ENCODE measurements around the gene ZNF511. TPM values are rescaled to one million over a fixed set of nuclear protein-coding genes. Genes with fewer than 3 reads are reported as not detected.

Gene ZNF511
- total and polyA plus RNA-seq, 9 of the 15 experiments (the other 6 are each of a cell fraction or from before 2014, with no cell fraction given), result 0.61 to 69.3 (median 40.1) TPM

GRCh38 chr10:133318494-133319127, 9.9 kb downstream of the ZNF511 start:
- H3K27ac ChIP-seq (ENCODE audit: extremely low read depth, low read depth, low read length), result no peak overlapping the region
- intact Hi-C loops (cut with micrococcal nuclease), result no loop called here
- H3K4me2 ChIP-seq (ENCODE audit: insufficient read depth, low read length), result peak overlapping the region; percentile 82
- H3K9me1 ChIP-seq (ENCODE audit: control insufficient read depth, insufficient read depth, low read length), result no peaks in the 10 kb centered on the region
- peaks cover 0 to 26% of the 10 kb centered on the region in 2 experiments; a peak in 4 of 5 replicates for H3K4me1 ChIP-seq (replicated peaks in 1 of 2; ENCODE audit: control insufficient read depth in 2 of 2, insufficient read depth in 2 of 2, low read length in 2 of 2)
- no TSS peak for BruUV-seq (replicated peaks)
- peak overlapping the region; percentile 49 to 92; a peak in 3 of 4 replicates for H3K9ac ChIP-seq (ENCODE audit: insufficient read depth in 1 of 2, low read depth in 2 of 2, low read length in 2 of 2)
- H3K79me2 ChIP-seq (ENCODE audit: control insufficient read depth, insufficient read depth, low read length), result no peaks in the 10 kb centered on the region
- ATAC-seq (peak; percentile 99), FAIRE-seq (peak; percentile 73), DNase-seq (ENCODE audit: extremely low read depth in 1 of 4, low spot score in 3 of 4) (peak; percentile 60 to 82 (median 62))
- in situ Hi-C loops (cut with MboI), result no loop called here
- 11% methylated on average over 16 of the region's 51 CpGs for WGBS (ENCODE audit: insufficient coverage, low coverage, missing lambda C conversion rate)
- H3K27me3 ChIP-seq (ENCODE audit: control insufficient read depth in 2 of 2, insufficient read depth in 2 of 2, low read length in 2 of 2), result no peaks in the 10 kb centered on the region
- ChIA-PET CTCF (ENCODE audit: low intra/inter-chr PET ratio) (interaction anchor here (0.7 kb wide), 1 partner anchor 61 kb away, joined by 3 read pairs; no protein-coding TSS in a partner anchor), POLR2A (no interaction called here)
- no peaks in the 10 kb centered on the region for H3K36me3 ChIP-seq (ENCODE audit: control insufficient read depth, insufficient read depth, low read length)
- H4K20me1 ChIP-seq (replicated peaks; ENCODE audit: control insufficient read depth, insufficient read depth, low read length), result no peaks in the 10 kb centered on the region
- H2AFZ ChIP-seq (ENCODE audit: low read depth, low read length), result peak overlapping the region; percentile 94
- no peaks in the 10 kb centered on the region for H3K9me3 ChIP-seq (replicated peaks; ENCODE audit: control insufficient read depth, insufficient read depth, low read depth, low read length)
- peak overlapping the region; percentile 41 for H3K4me3 ChIP-seq
- TF ChIP-seq U2AF2 (optimal IDR thresholded peaks at IDR 0.05; ENCODE audit: low read depth, low read length) (no peak), ZNF133 (CRISPR knock-in tag; IDR thresholded peaks at IDR 0.05) (no peak), ZNF589 (CRISPR knock-in tag; IDR thresholded peaks at IDR 0.05; ENCODE audit: low read depth) (no peak), ARID3A (IDR thresholded peaks at IDR 0.05; ENCODE audit: borderline replicate concordance, low read depth, low read length) (no peak), THRB (CRISPR knock-in tag; conservative IDR thresholded peaks at IDR 0.05) (no peak), VEZF1 (CRISPR knock-in tag; IDR thresholded peaks at IDR 0.05) (no peak), ZNF263 (CRISPR knock-in tag; IDR thresholded peaks at IDR 0.05; ENCODE audit: borderline replicate concordance) (peak; percentile 99), SREBF1 (IDR thresholded peaks at IDR 0.05; ENCODE audit: borderline replicate concordance, low read depth, low read length) (no peak), HNRNPK (IDR thresholded peaks at IDR 0.05; ENCODE audit: low read depth, low read length, poor library complexity, severe bottlenecking) (no peak), KAT8 (IDR thresholded peaks at IDR 0.05; ENCODE audit: low read depth) (no peak), CBX5 (IDR thresholded peaks at IDR 0.05; ENCODE audit: borderline replicate concordance, low read depth) (no peak), CHD4 (IDR thresholded peaks at IDR 0.05; ENCODE audit: insufficient read depth, insufficient replicate concordance, low read depth, low read length, poor library complexity, severe bottlenecking) (no peak), TSC22D4 (tag; IDR thresholded peaks at IDR 0.05) (no peak)

Data from K562 (cell line).